ENCODE results near the gene CLSTN2. TPM values are rescaled to one million over a fixed set of nuclear protein-coding genes. Genes with fewer than 3 reads are reported as not detected.

Gene CLSTN2
- total and polyA plus RNA-seq, 4 donors: 0.09 to 2.2 (median 0.55) TPM

- H3K4me3 ChIP-seq (ENCODE audit: low read depth in 1 of 3, low read length in 3 of 3): no peak overlapping the region
- no peaks in the 10 kb centered on the region for H3K4me1 ChIP-seq (ENCODE audit: control insufficient read depth in 4 of 4, insufficient read depth in 4 of 4, low read length in 3 of 4)
- H3K9ac ChIP-seq (ENCODE audit: low read depth in 1 of 2, low read length in 2 of 2): no peak overlapping the region
- peaks cover 0 to 1% (median 0%) of the 10 kb centered on the region in 4 donors for H3K9me3 ChIP-seq (ENCODE audit: control insufficient read depth in 4 of 4, low read length in 3 of 4)
- no peak overlapping the region for H3K27ac ChIP-seq (ENCODE audit: low read depth in 1 of 2, low read length in 2 of 2)
- H3K27me3 ChIP-seq (ENCODE audit: control insufficient read depth in 4 of 4, insufficient read depth in 4 of 4, low read length in 3 of 4): no peaks in the 10 kb centered on the region
- WGBS: 71% methylated on average over 1 of the region's 1 CpG
- TF ChIP-seq FOXA1 (IDR thresholded peaks at IDR 0.05): no peak
- no peak for TF ChIP-seq RXRA (IDR thresholded peaks at IDR 0.05)
- no peak for TF ChIP-seq CTCF (IDR thresholded peaks at IDR 0.05; ENCODE audit: low read depth, low read length, missing input control)
- TF ChIP-seq TAF1 (conservative IDR thresholded peaks at IDR 0.05): no peak
- no peak for TF ChIP-seq EGR1 (IDR thresholded peaks at IDR 0.05; ENCODE audit: low read depth in 2 of 2)
- TF ChIP-seq, protein P1, sequence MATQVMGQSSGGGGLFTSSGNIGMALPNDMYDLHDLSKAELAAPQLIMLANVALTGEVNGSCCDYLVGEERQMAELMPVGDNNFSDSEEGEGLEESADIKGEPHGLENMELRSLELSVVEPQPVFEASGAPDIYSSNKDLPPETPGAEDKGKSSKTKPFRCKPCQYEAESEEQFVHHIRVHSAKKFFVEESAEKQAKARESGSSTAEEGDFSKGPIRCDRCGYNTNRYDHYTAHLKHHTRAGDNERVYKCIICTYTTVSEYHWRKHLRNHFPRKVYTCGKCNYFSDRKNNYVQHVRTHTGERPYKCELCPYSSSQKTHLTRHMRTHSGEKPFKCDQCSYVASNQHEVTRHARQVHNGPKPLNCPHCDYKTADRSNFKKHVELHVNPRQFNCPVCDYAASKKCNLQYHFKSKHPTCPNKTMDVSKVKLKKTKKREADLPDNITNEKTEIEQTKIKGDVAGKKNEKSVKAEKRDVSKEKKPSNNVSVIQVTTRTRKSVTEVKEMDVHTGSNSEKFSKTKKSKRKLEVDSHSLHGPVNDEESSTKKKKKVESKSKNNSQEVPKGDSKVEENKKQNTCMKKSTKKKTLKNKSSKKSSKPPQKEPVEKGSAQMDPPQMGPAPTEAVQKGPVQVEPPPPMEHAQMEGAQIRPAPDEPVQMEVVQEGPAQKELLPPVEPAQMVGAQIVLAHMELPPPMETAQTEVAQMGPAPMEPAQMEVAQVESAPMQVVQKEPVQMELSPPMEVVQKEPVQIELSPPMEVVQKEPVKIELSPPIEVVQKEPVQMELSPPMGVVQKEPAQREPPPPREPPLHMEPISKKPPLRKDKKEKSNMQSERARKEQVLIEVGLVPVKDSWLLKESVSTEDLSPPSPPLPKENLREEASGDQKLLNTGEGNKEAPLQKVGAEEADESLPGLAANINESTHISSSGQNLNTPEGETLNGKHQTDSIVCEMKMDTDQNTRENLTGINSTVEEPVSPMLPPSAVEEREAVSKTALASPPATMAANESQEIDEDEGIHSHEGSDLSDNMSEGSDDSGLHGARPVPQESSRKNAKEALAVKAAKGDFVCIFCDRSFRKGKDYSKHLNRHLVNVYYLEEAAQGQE (IDR thresholded peaks at IDR 0.05): no peak
- TF ChIP-seq ZBTB33 (IDR thresholded peaks at IDR 0.05): no peak
- no peak for TF ChIP-seq FOXA2 (IDR thresholded peaks at IDR 0.05)
- no peak for TF ChIP-seq JUND (IDR thresholded peaks at IDR 0.05)
- TF ChIP-seq MAX (IDR thresholded peaks at IDR 0.05): no peak
- no peaks in the 10 kb centered on the region for H3K36me3 ChIP-seq (ENCODE audit: control insufficient read depth in 4 of 4, insufficient read depth in 3 of 4, low read depth in 1 of 4, low read length in 3 of 4)
- DNase-seq (ENCODE audit: low spot score): no peak
Observed at GRCh38 chr3:140153736-140154135, 218.8 kb downstream of the CLSTN2 start.

DNA sequence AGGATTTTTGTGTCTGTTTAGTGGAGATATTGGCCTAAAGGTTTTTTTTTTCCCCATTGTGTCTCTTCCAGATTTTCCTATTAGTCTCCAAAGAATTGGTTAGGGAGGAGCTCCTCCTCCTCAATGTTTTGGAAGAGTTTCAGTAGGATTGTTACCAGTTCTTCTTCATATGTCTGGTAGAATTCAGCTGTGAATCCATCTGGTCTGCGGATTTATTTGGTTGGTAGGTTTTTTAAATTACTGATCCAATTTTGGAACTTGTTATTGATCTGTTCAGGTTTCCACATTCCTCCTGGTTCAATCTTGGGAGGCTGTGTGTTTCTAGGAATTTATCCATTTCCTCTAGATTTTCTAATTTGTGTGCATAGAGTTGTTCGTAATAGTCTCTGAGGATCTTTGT is 222.2 kb downstream of the CLSTN2 start:
- Histone ChIP-seq H3K36me3 (ENCODE audit: control insufficient read depth in 4 of 4, insufficient read depth in 3 of 4, low read depth in 1 of 4, low read length in 3 of 4) (no peaks in the 10 kb centered on the region), H3K4me1 (ENCODE audit: control insufficient read depth in 4 of 4, insufficient read depth in 4 of 4, low read length in 3 of 4) (no peaks in the 10 kb centered on the region), H3K27me3 (ENCODE audit: control insufficient read depth in 4 of 4, insufficient read depth in 4 of 4, low read length in 3 of 4) (peaks cover 0 to 2% (median 0%) of the 10 kb centered on the region in 4 donors), H3K9me3 (ENCODE audit: control insufficient read depth in 4 of 4, low read length in 3 of 4) (peaks cover 0 to 1% (median 0%) of the 10 kb centered on the region in 4 donors), H3K27ac (ENCODE audit: low read depth in 1 of 2, low read length in 2 of 2) (no peak overlapping the region), H3K9ac (ENCODE audit: low read depth in 1 of 2, low read length in 2 of 2) (no peak overlapping the region), H3K4me3 (ENCODE audit: low read depth in 1 of 3, low read length in 3 of 3) (no peak overlapping the region)
- DNase-seq (ENCODE audit: low spot score): no peak
- 79% methylated on average over 2 of the region's 2 CpGs for WGBS
- TF ChIP-seq HNF4A (conservative IDR thresholded peaks at IDR 0.05): no peak
- TF ChIP-seq, protein P2, sequence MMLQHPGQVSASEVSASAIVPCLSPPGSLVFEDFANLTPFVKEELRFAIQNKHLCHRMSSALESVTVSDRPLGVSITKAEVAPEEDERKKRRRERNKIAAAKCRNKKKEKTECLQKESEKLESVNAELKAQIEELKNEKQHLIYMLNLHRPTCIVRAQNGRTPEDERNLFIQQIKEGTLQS (IDR thresholded peaks at IDR 0.05): no peak
- no peak for TF ChIP-seq TAF1 (conservative IDR thresholded peaks at IDR 0.05)
- no peak for TF ChIP-seq HNF4G (IDR thresholded peaks at IDR 0.05)
- no peak for TF ChIP-seq FOXA2 (IDR thresholded peaks at IDR 0.05)
- no peak for TF ChIP-seq SP1 (IDR thresholded peaks at IDR 0.05)
- no peak for TF ChIP-seq CTCF (IDR thresholded peaks at IDR 0.05; ENCODE audit: low read depth, low read length, missing input control)
- no peak for TF ChIP-seq RXRA (IDR thresholded peaks at IDR 0.05)
- TF ChIP-seq JUND (IDR thresholded peaks at IDR 0.05): no peak
- no peak for TF ChIP-seq GABPA (IDR thresholded peaks at IDR 0.05 in 1 of 2, conservative IDR thresholded peaks at IDR 0.05 in 1 of 2)
- TF ChIP-seq MAX (IDR thresholded peaks at IDR 0.05): no peak
- TF ChIP-seq FOXA1 (IDR thresholded peaks at IDR 0.05): no peak
- TF ChIP-seq RAD21 (IDR thresholded peaks at IDR 0.05): no peak
- no peak for TF ChIP-seq YY1 (IDR thresholded peaks at IDR 0.05)
- TF ChIP-seq EGR1 (IDR thresholded peaks at IDR 0.05; ENCODE audit: low read depth in 2 of 2): no peak
- no peak for TF ChIP-seq NR2F2 (IDR thresholded peaks at IDR 0.05)
